PC-9 (cell line): ENCODE data around the gene LARGE1. TPM values are rescaled to one million over a fixed set of nuclear protein-coding genes. Genes with fewer than 3 reads are reported as not detected.

Source experiments
- BruUV-seq: library from RNA; stranded (reverse); fragments of 400-500 nt; replicated peaks from 2 replicates; lab custom pipeline; 2021; lab: Mats Ljungman, UMichigan
- CTCF ChIA-PET: fragments of 300-600 bp; sonication (Branson Sonifier 250); formaldehyde crosslinking; loops from one replicate; lab custom pipeline; 2022; ENCODE audit warnings: antibody characterized with exemption; lab: Charles Lee
- POLR2A ChIA-PET: fragments of 300-600 bp; sonication (Branson Sonifier 250); formaldehyde crosslinking; loops from one replicate; lab custom pipeline; 2022; ENCODE audit warnings: antibody characterized with exemption; ENCODE audit not compliant: unreplicated experiment; lab: Charles Lee
- DNase-seq, 2 experiments: peaks; one replicate each; pipeline versions ENCODE4 v3.0.0 to v3.0.0-alpha.2; 2015 to 2022; ENCODE audit warnings: mixed read lengths in 1 of 2
- H2AFZ ChIP-seq: fragments of 200-600 bp; sonication (generic); 2 replicates; pipeline ENCODE4 v1.8.1; 2017; ENCODE audit warnings: antibody characterized with exemption
- H3F3A ChIP-seq: fragments of 200-600 bp; sonication (generic); 2 replicates; pipeline ENCODE4 v1.8.1; 2017; ENCODE audit warnings: antibody characterized with exemption, mild to moderate bottlenecking, low read depth; ENCODE audit not compliant: insufficient read depth
- H3K27ac ChIP-seq: fragments of 200-600 bp; sonication (generic); 2 replicates; pipeline ENCODE4 v1.6.1; 2016; ENCODE audit warnings: mixed run types
- H3K27me3 ChIP-seq: fragments of 200-600 bp; sonication (generic); 2 replicates; pipeline ENCODE4 v1.6.1; 2016; ENCODE audit warnings: low read depth, mixed run types; ENCODE audit not compliant: insufficient read depth
- H3K36me3 ChIP-seq: fragments of 200-600 bp; sonication (generic); 2 replicates; pipeline ENCODE4 v1.6.1; 2016; ENCODE audit warnings: low read depth, mixed run types
- H3K4me1 ChIP-seq: fragments of 200-600 bp; sonication (generic); replicated peaks from 2 replicates; pipeline ENCODE4 v1.6.1; 2016; ENCODE audit warnings: mixed run types; ENCODE audit not compliant: insufficient read depth
- H3K4me2 ChIP-seq: fragments of 200-600 bp; sonication (generic); 2 replicates; pipeline ENCODE4 v1.6.1; 2017; ENCODE audit warnings: mixed run types
- H3K4me3 ChIP-seq: fragments of 200-600 bp; sonication (generic); 2 replicates; pipeline ENCODE4 v1.6.1; 2016; ENCODE audit warnings: mixed run types
- H3K79me2 ChIP-seq: fragments of 200-600 bp; sonication (generic); 2 replicates; pipeline ENCODE4 v1.6.1; 2017; ENCODE audit warnings: low read depth, mixed run types
- H3K9me2 ChIP-seq: fragments of 200-600 bp; sonication (generic); 2 replicates; pipeline ENCODE4 v1.8.1; 2017; ENCODE audit warnings: mild to moderate bottlenecking; ENCODE audit not compliant: insufficient read depth
- H3K9me3 ChIP-seq: fragments of 200-600 bp; sonication (generic); 2 replicates; pipeline ENCODE4 v1.8.1; 2016; ENCODE audit warnings: low read depth; ENCODE audit not compliant: insufficient read depth
- H4K20me1 ChIP-seq: fragments of 200-600 bp; sonication (generic); 2 replicates; pipeline ENCODE4 v1.8.1; 2017; ENCODE audit not compliant: insufficient read depth
- CTCF ChIP-seq: fragments of 200-600 bp; sonication (generic); conservative IDR thresholded peaks from 2 replicates; pipeline ENCODE4 v1.6.1; 2017; ENCODE audit warnings: mixed run types, antibody characterized with exemption, mild to moderate bottlenecking, moderate library complexity
- EZH2 ChIP-seq: fragments of 200-600 bp; sonication (generic); IDR thresholded peaks from 2 replicates; pipeline ENCODE4 v1.8.0; 2017; ENCODE audit warnings: antibody characterized with exemption, low read depth
- intact Hi-C: fragments of 100-400 bp; cut with micrococcal nuclease; formaldehyde crosslinking; loops from one replicate; pipeline ENCODE4 v1.10.0; 2022; ENCODE audit not compliant: unreplicated experiment
- total RNA-seq: library from RNA; stranded (reverse); gene quantifications from 2 replicates; pipeline ENCODE4 v1.2.3, GENCODE V29; 2021

LARGE1 gene
- total RNA-seq, 1 experiment from 2014 or later = 12.5 TPM

- H3K27me3 ChIP-seq = no peaks in the 10 kb centered on the region; the same call in 1 of the 2 replicates
- H4K20me1 ChIP-seq = no peaks in the 10 kb centered on the region
- H3K9me2 ChIP-seq = no peaks in the 10 kb centered on the region
- no peaks in the 10 kb centered on the region for H3K9me3 ChIP-seq
- H3K4me2 ChIP-seq = no peak overlapping the region
- ChIA-PET CTCF (no interaction called here), POLR2A (no interaction called here)
- H2AFZ ChIP-seq = no peak overlapping the region
- no TSS peak for BruUV-seq
- H3K79me2 ChIP-seq = no peaks in the 10 kb centered on the region
- no peak overlapping the region for H3K27ac ChIP-seq
- H3K36me3 ChIP-seq = no peaks in the 10 kb centered on the region
- 0 out of 2 replicates have a peak, but pooled peaks cover 4% of the 10 kb centered on the region for H3F3A ChIP-seq
- H3K4me3 ChIP-seq = no peak overlapping the region
- DNase-seq = no peak
- no peak for TF ChIP-seq CTCF
- no peak for TF ChIP-seq EZH2
- intact Hi-C loops = no loop called here
- peaks cover 1% of the 10 kb centered on the region; the same call in 1 of the 2 replicates for H3K4me1 ChIP-seq
Observed at GRCh38 chr22:33871935-33872334, 48.3 kb downstream of the LARGE1 start.

GRCh38 chr22:33869946-33870345 is 50.3 kb downstream of the LARGE1 start:
- DNase-seq = no peak
- Histone ChIP-seq H3K27me3 (no peaks in the 10 kb centered on the region; the same call in 1 of the 2 replicates), H4K20me1 (no peaks in the 10 kb centered on the region), H3K4me3 (no peak overlapping the region), H3K27ac (no peak overlapping the region), H3K9me2 (no peaks in the 10 kb centered on the region), H3K4me2 (no peak overlapping the region), H3K4me1 (peaks cover 8% of the 10 kb centered on the region; the same call in 1 of the 2 replicates), H3K36me3 (no peaks in the 10 kb centered on the region), H3F3A (0 out of 2 replicates have a peak, but pooled peaks cover 4% of the 10 kb centered on the region), H2AFZ (no peak overlapping the region), H3K9me3 (no peaks in the 10 kb centered on the region), H3K79me2 (no peaks in the 10 kb centered on the region)
- no TSS peak for BruUV-seq
- TF ChIP-seq CTCF (no peak), EZH2 (no peak)
- intact Hi-C loops = no loop called here
- ChIA-PET CTCF (no interaction called here), POLR2A (no interaction called here)

- H3K9me3 ChIP-seq = no peaks in the 10 kb centered on the region
- H3K4me3 ChIP-seq = no peak overlapping the region
- H4K20me1 ChIP-seq = no peaks in the 10 kb centered on the region
- H3K4me1 ChIP-seq = peaks cover 8% of the 10 kb centered on the region; the same call in 1 of the 2 replicates
- no peak for DNase-seq
- H3K27ac ChIP-seq = peak overlapping the region; percentile 57; the same call in 1 of the 2 replicates
- H3K36me3 ChIP-seq = no peaks in the 10 kb centered on the region
- no peaks in the 10 kb centered on the region for H3K9me2 ChIP-seq
- no peak overlapping the region for H2AFZ ChIP-seq
- BruUV-seq = no TSS peak
- ChIA-PET CTCF (interaction anchor here (0.8 kb wide), 1 partner anchor 15 kb away, joined by 3 read pairs; no protein-coding TSS in a partner anchor), POLR2A (interaction anchor here (0.6 to 0.7 kb wide), 2 partner anchors 14 to 26 kb away, joined by 3 to 10 read pairs; no protein-coding TSS in a partner anchor)
- no peak for TF ChIP-seq EZH2
- TF ChIP-seq CTCF = no peak
- H3K4me2 ChIP-seq = no peak overlapping the region
- 0 out of 2 replicates have a peak, but pooled peaks cover 4% of the 10 kb centered on the region for H3F3A ChIP-seq
- intact Hi-C loops = no loop called here
- no peaks in the 10 kb centered on the region; the same call in 1 of the 2 replicates for H3K27me3 ChIP-seq
- no peaks in the 10 kb centered on the region for H3K79me2 ChIP-seq
Observed at GRCh38 chr22:33867971-33868370, 52.3 kb downstream of the LARGE1 start.
